CD4-positive, CD25-positive, alpha-beta regulatory T cell (primary cell): Measurements from ENCODE around the gene ATP5IF1. TPM values are rescaled to one million over a fixed set of nuclear protein-coding genes. Genes with fewer than 3 reads are reported as not detected.
A peak's percentile ranks its signal among the peaks of the same experiment; 100 is the strongest.

Experiments
- ATAC-seq, 2 donors: fragments of 150-1000 bp; cut with Tn5 transposase; one replicate each; pipeline ENCODE4 v1.10.0; 2021; ENCODE audit warnings: low read depth in 2 of 2, moderate number of reproducible peaks in 2 of 2, moderate library complexity in 1 of 2
- DNase-seq, 3 donors: peaks; one replicate each; pipeline versions ENCODE4 v3.0.0 to v3.0.0-alpha.2; 2012 to 2022; ENCODE audit warnings: mixed read lengths in 1 of 3
- H3K27ac ChIP-seq: one replicate; pipeline ENCODE4 v1.7.0; 2013; ENCODE audit warnings: mild to moderate bottlenecking, low read length; ENCODE audit not compliant: insufficient read depth, poor library complexity, severe bottlenecking
- H3K27me3 ChIP-seq: one replicate; pipeline ENCODE4 v1.7.0; 2013; ENCODE audit warnings: low read length; ENCODE audit not compliant: control insufficient read depth, insufficient read depth
- H3K36me3 ChIP-seq: one replicate; pipeline ENCODE4 v1.7.0; 2013; ENCODE audit warnings: mild to moderate bottlenecking, low read length, moderate library complexity; ENCODE audit not compliant: control insufficient read depth, insufficient read depth
- H3K4me1 ChIP-seq: 2 replicates; pipeline ENCODE4 v1.7.0; 2013; ENCODE audit warnings: mild to moderate bottlenecking, low read length; ENCODE audit not compliant: insufficient read depth, control insufficient read depth, poor library complexity, severe bottlenecking
- H3K4me3 ChIP-seq: one replicate; pipeline ENCODE4 v1.7.0; 2013; ENCODE audit warnings: low read depth, mild to moderate bottlenecking, low read length, moderate library complexity
- H3K9me3 ChIP-seq, 2 experiments: 1 replicate in 1 of 2; 2 replicates in 1 of 2; pipeline ENCODE4 v1.7.0; 2013; ENCODE audit warnings: low read length in 2 of 2, mild to moderate bottlenecking in 1 of 2, moderate library complexity in 1 of 2; ENCODE audit not compliant: control insufficient read depth in 2 of 2
- H3K27ac Mint-ChIP-seq, 3 donors: one replicate each; pipeline ENCODE4 v1.8.0; 2020 to 2022; ENCODE audit warnings: mild to moderate bottlenecking in 3 of 3, mixed read lengths in 3 of 3, moderate library complexity in 2 of 3
- H3K27me3 Mint-ChIP-seq: one replicate; pipeline ENCODE4 v1.8.0; 2022; ENCODE audit warnings: mild to moderate bottlenecking, mixed read lengths
- H3K36me3 Mint-ChIP-seq: one replicate; pipeline ENCODE4 v1.8.0; 2020; ENCODE audit warnings: mixed read lengths
- H3K4me1 Mint-ChIP-seq, 4 donors: one replicate each; pipeline ENCODE4 v1.8.0; 2020 to 2022; ENCODE audit warnings: mixed read lengths in 4 of 4, mild to moderate bottlenecking in 1 of 4
- H3K4me3 Mint-ChIP-seq, 4 donors: one replicate each; pipeline ENCODE4 v1.8.0; 2020 to 2022; ENCODE audit warnings: mild to moderate bottlenecking in 4 of 4, mixed read lengths in 4 of 4, moderate library complexity in 3 of 4
- H3K9me3 Mint-ChIP-seq, 7 donors: one replicate each; pipeline ENCODE4 v1.8.0; 2020 to 2022; ENCODE audit warnings: mixed read lengths in 7 of 7, mild to moderate bottlenecking in 3 of 7, moderate library complexity in 2 of 7
- polyA plus RNA-seq, 4 donors: library from polyadenylated mRNA; unstranded; fragments of 300-500 nt; fragmentation: Illumina TruSeq; gene quantifications; one replicate each; pipeline ENCODE4 v1.2.3, GENCODE V29; 2021
- total RNA-seq: library from RNA; stranded (reverse); gene quantifications from one replicate; pipeline ENCODE4 v1.2.3, GENCODE V29; 2022

The ATP5IF1 gene
- total and polyA plus RNA-seq, 5 donors from 2014 or later = 96.6 to 676 (median 545) TPM

DNA sequence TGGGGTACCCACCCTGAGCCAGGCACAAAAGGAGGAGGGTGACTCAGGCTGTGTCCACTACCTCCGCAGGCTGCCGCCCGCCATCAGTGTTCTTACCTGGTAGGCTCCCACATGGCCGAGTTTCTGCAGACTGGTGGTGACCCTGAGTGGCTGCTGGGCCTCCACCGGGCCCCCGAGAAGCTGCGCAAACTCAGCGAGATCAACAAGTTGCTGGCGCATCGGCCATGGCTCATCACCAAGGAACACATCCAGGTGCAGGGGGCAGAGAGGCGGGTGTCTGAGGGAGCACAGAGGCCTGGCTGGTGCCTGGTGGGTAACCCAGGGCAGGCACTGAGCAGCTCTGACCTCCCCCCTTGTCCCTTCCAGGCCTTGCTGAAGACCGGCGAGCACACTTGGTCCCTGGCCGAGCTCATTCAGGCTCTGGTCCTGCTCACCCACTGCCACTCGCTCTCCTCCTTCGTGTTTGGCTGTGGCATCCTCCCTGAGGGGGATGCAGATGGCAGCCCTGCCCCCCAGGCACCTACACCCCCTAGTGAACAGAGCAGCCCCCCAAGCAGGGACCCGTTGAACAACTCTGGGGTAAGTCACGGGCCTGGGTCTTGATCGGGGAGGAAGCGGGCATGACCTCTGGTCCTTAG lies 36.4 kb downstream of the ATP5IF1 start:
- H3K36me3 ChIP-seq = peaks cover 15% of the 10 kb centered on the region
- no peak overlapping the region for H3K27ac ChIP-seq
- Mint-ChIP-seq H3K4me1 (peaks cover 0 to 7% (median 0%) of the 10 kb centered on the region in 4 donors), H3K4me3 (no peak overlapping the region), H3K9me3 (no peaks in the 10 kb centered on the region), H3K36me3 (peaks cover 11% of the 10 kb centered on the region), H3K27ac (no peak overlapping the region), H3K27me3 (no peaks in the 10 kb centered on the region)
- H3K27me3 ChIP-seq = no peaks in the 10 kb centered on the region
- no peak overlapping the region for H3K4me3 ChIP-seq
- DNase-seq (no peak), ATAC-seq (no peak)
- H3K9me3 ChIP-seq = no peaks in the 10 kb centered on the region
- H3K4me1 ChIP-seq = no peaks in the 10 kb centered on the region

GRCh38 chr1:28273216-28273860 lies 37.4 kb downstream of the ATP5IF1 start:
- H3K36me3 Mint-ChIP-seq = peaks cover 18% of the 10 kb centered on the region
- no peak overlapping the region for H3K27ac Mint-ChIP-seq
- H3K9me3 Mint-ChIP-seq = no peaks in the 10 kb centered on the region
- ATAC-seq = no peak
- Histone ChIP-seq H3K36me3 (peaks cover 19% of the 10 kb centered on the region), H3K4me1 (no peaks in the 10 kb centered on the region), H3K4me3 (no peak overlapping the region), H3K27ac (no peak overlapping the region), H3K27me3 (no peaks in the 10 kb centered on the region), H3K9me3 (no peaks in the 10 kb centered on the region)
- H3K27me3 Mint-ChIP-seq = no peaks in the 10 kb centered on the region
- DNase-seq = no peak
- H3K4me3 Mint-ChIP-seq = no peak overlapping the region
- H3K4me1 Mint-ChIP-seq = peaks cover 0 to 4% (median 2%) of the 10 kb centered on the region in 4 donors

- peaks cover 43% of the 10 kb centered on the region for H3K36me3 ChIP-seq
- H3K27me3 Mint-ChIP-seq = no peaks in the 10 kb centered on the region
- no peak overlapping the region for H3K27ac Mint-ChIP-seq
These were observed 42.8 kb downstream of the ATP5IF1 start for GRCh38 chr1:28278763-28279162.

GRCh38 chr1:28279721-28280120 lies 43.8 kb downstream of the ATP5IF1 start:
- no peaks in the 10 kb centered on the region for H3K9me3 ChIP-seq
- peaks cover 0 to 4% (median under 1%) of the 10 kb centered on the region in 4 donors for H3K4me1 Mint-ChIP-seq

More at GRCh38 chr1:28278763-28279162, 42.8 kb downstream of the ATP5IF1 start:
- Mint-ChIP-seq H3K4me3 (no peak overlapping the region), H3K36me3 (peaks cover 22% of the 10 kb centered on the region), H3K9me3 (peaks cover 0 to 1% (median 0%) of the 10 kb centered on the region in 7 donors), H3K4me1 (peaks cover 0 to 4% (median under 1%) of the 10 kb centered on the region in 4 donors)
- Histone ChIP-seq H3K4me3 (no peak overlapping the region), H3K27ac (no peak overlapping the region), H3K4me1 (no peaks in the 10 kb centered on the region), H3K27me3 (no peaks in the 10 kb centered on the region), H3K9me3 (no peaks in the 10 kb centered on the region)
- ATAC-seq (no peak), DNase-seq (no peak)

GRCh38 chr1:28280501-28280900 lies 44.6 kb downstream of the ATP5IF1 start:
- DNase-seq = no peak
- Mint-ChIP-seq H3K27me3 (no peaks in the 10 kb centered on the region), H3K27ac (no peak overlapping the region), H3K9me3 (peaks cover 0 to 1% (median 0%) of the 10 kb centered on the region in 7 donors), H3K4me3 (no peak overlapping the region), H3K4me1 (peaks cover 0 to 4% (median 0%) of the 10 kb centered on the region in 4 donors), H3K36me3 (peaks cover 15% of the 10 kb centered on the region)
- Histone ChIP-seq H3K27ac (no peak overlapping the region), H3K4me3 (no peak overlapping the region), H3K4me1 (no peaks in the 10 kb centered on the region), H3K27me3 (no peaks in the 10 kb centered on the region), H3K9me3 (no peaks in the 10 kb centered on the region), H3K36me3 (peaks cover 35% of the 10 kb centered on the region)
- ATAC-seq = no peak

More at GRCh38 chr1:28279721-28280120, 43.8 kb downstream of the ATP5IF1 start:
- H3K4me3 Mint-ChIP-seq = no peak overlapping the region
- no peak overlapping the region for H3K27ac ChIP-seq
- H3K36me3 ChIP-seq = peaks cover 37% of the 10 kb centered on the region
- peaks cover 22% of the 10 kb centered on the region for H3K36me3 Mint-ChIP-seq
- peak overlapping the region in 1 of 3 donors; percentile 14 for H3K27ac Mint-ChIP-seq
- DNase-seq (no peak), ATAC-seq (no peak)
- peaks cover 0 to 1% (median 0%) of the 10 kb centered on the region in 7 donors for H3K9me3 Mint-ChIP-seq
- H3K27me3 ChIP-seq = no peaks in the 10 kb centered on the region
- no peak overlapping the region for H3K4me3 ChIP-seq
- no peaks in the 10 kb centered on the region for H3K4me1 ChIP-seq
- no peaks in the 10 kb centered on the region for H3K27me3 Mint-ChIP-seq

- peaks cover 15% of the 10 kb centered on the region for H3K36me3 Mint-ChIP-seq
- DNase-seq (no peak), ATAC-seq (no peak)
- Histone ChIP-seq H3K27ac (no peak overlapping the region), H3K36me3 (peaks cover 35% of the 10 kb centered on the region), H3K27me3 (no peaks in the 10 kb centered on the region), H3K4me3 (no peak overlapping the region), H3K9me3 (no peaks in the 10 kb centered on the region), H3K4me1 (no peaks in the 10 kb centered on the region)
- no peaks in the 10 kb centered on the region for H3K27me3 Mint-ChIP-seq
- peaks cover 0 to 4% (median under 1%) of the 10 kb centered on the region in 4 donors for H3K4me1 Mint-ChIP-seq
- H3K9me3 Mint-ChIP-seq = peaks cover 0 to 1% (median 0%) of the 10 kb centered on the region in 7 donors
- H3K27ac Mint-ChIP-seq = peak overlapping the region in 1 of 3 donors; percentile 86
- H3K4me3 Mint-ChIP-seq = no peak overlapping the region
These were observed 45.1 kb downstream of the ATP5IF1 start for GRCh38 chr1:28280977-28281381.

GRCh38 chr1:28281608-28282425 lies 45.9 kb downstream of the ATP5IF1 start:
- no peak for ATAC-seq
- Histone ChIP-seq H3K4me1 (no peaks in the 10 kb centered on the region), H3K27ac (no peak overlapping the region), H3K4me3 (no peak overlapping the region), H3K27me3 (no peaks in the 10 kb centered on the region), H3K36me3 (peaks cover 35% of the 10 kb centered on the region), H3K9me3 (no peaks in the 10 kb centered on the region)
- Mint-ChIP-seq H3K4me1 (peaks cover 0 to 4% (median 1%) of the 10 kb centered on the region in 4 donors), H3K9me3 (peaks cover 0 to 1% (median 0%) of the 10 kb centered on the region in 7 donors), H3K36me3 (peaks cover 15% of the 10 kb centered on the region), H3K27me3 (peaks cover 3% of the 10 kb centered on the region), H3K4me3 (no peak overlapping the region), H3K27ac (no peak overlapping the region)
- no peak for DNase-seq
